Ishikawa (cell line): ENCODE data around the gene ANKMY2.

Experiments used
- CEBPB ChIP-seq: IDR thresholded peaks from 2 replicates; pipeline ENCODE4 v1.6.1; 2012
- CREB1 ChIP-seq: IDR thresholded peaks from 2 replicates; pipeline ENCODE4 v1.6.1; 2012; ENCODE audit warnings: low read depth
- EGR1 ChIP-seq: IDR thresholded peaks from 2 replicates; pipeline ENCODE4 v1.6.1; 2012
- EP300 ChIP-seq: IDR thresholded peaks from 2 replicates; pipeline ENCODE4 v1.6.1; 2012; ENCODE audit warnings: borderline replicate concordance
- FOXM1 ChIP-seq: IDR thresholded peaks from 2 replicates; pipeline ENCODE4 v1.6.1; 2012; ENCODE audit warnings: low read depth, borderline replicate concordance
- NFIC ChIP-seq: IDR thresholded peaks from 2 replicates; pipeline ENCODE4 v1.6.1; 2012
- RAD21 ChIP-seq: IDR thresholded peaks from 2 replicates; pipeline ENCODE4 v1.6.1; 2012; ENCODE audit warnings: low read depth
- TAF1 ChIP-seq: IDR thresholded peaks from 2 replicates; pipeline ENCODE4 v1.6.1; 2012; ENCODE audit warnings: low read depth, mild to moderate bottlenecking
- TCF12 ChIP-seq: IDR thresholded peaks from 2 replicates; pipeline ENCODE4 v1.6.1; 2012; ENCODE audit warnings: low read depth
- TEAD4 ChIP-seq: IDR thresholded peaks from 2 replicates; pipeline ENCODE4 v1.6.1; 2012
- YY1 ChIP-seq: IDR thresholded peaks from 2 replicates; pipeline ENCODE4 v1.6.1; 2012; ENCODE audit warnings: low read depth
- ZBTB7A ChIP-seq: IDR thresholded peaks from 2 replicates; pipeline ENCODE4 v1.6.1; 2012; ENCODE audit warnings: low read depth
- TF ChIP-seq, protein P1 (sequence below): IDR thresholded peaks from 2 replicates; pipeline ENCODE4 v1.6.1; 2012
- TF ChIP-seq, protein P2 (sequence below): IDR thresholded peaks from 2 replicates; pipeline ENCODE4 v1.6.1; 2012
- TF ChIP-seq, protein P3 (sequence below): IDR thresholded peaks from 2 replicates; pipeline ENCODE4 v1.6.1; 2012; ENCODE audit warnings: low read depth, mild to moderate bottlenecking

The ANKMY2 gene

DNA sequence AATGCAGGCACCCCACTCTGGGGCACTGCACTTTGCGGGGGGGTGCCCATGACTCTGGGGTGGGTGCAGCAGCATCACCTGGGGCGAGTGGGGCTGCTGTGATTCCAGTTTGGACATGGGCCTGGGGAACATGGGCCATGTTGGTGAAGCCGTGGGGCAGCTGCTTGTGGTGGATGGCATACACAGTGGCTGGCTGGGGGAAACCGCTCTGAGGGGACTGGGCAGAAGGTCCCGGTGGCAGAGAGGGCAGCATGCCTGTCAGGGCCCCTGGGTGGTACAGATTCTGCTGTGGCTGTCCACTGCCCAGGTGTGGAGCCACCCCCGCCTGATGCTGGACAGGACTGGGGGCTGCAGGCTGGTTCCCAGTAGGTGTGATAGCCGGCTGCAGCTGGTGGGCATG, 61.7 kb downstream of the ANKMY2 start:
- TF ChIP-seq TAF1 (no peak), YY1 (no peak), ZBTB7A (no peak), FOXM1 (no peak), EGR1 (no peak), CREB1 (no peak), NFIC (no peak), CEBPB (no peak), EP300 (no peak)
- TF ChIP-seq, protein P1, sequence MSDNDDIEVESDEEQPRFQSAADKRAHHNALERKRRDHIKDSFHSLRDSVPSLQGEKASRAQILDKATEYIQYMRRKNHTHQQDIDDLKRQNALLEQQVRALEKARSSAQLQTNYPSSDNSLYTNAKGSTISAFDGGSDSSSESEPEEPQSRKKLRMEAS, result no peak
- TF ChIP-seq, protein P2, sequence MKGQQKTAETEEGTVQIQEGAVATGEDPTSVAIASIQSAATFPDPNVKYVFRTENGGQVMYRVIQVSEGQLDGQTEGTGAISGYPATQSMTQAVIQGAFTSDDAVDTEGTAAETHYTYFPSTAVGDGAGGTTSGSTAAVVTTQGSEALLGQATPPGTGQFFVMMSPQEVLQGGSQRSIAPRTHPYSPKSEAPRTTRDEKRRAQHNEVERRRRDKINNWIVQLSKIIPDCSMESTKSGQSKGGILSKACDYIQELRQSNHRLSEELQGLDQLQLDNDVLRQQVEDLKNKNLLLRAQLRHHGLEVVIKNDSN, result no peak

DNA sequence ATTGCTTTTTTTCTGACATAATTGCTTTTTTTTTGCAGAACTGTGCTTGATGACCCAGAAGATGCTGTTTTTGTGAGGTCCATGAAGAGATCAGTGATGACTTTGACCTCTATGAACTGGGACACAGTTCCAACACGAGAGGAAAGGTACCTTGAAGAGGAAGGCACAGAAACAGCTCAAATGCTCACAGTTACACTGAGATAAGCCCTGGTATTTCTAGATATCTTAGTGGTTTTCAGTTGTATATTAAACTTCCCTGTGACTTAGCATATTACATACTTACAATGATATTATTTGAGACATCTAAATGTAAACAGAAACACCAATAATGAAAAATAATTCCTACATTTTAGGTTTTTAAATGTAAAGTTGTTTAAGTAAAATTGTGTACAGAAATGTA, 64.3 kb downstream of the ANKMY2 start:
- TF ChIP-seq EP300, result no peak
- no peak for TF ChIP-seq NFIC
- TF ChIP-seq TEAD4, result no peak
- TF ChIP-seq RAD21, result no peak
- TF ChIP-seq TCF12, result no peak
- TF ChIP-seq, protein P2, result no peak
- TF ChIP-seq ZBTB7A, result no peak
- TF ChIP-seq YY1, result no peak
- TF ChIP-seq, protein P3, sequence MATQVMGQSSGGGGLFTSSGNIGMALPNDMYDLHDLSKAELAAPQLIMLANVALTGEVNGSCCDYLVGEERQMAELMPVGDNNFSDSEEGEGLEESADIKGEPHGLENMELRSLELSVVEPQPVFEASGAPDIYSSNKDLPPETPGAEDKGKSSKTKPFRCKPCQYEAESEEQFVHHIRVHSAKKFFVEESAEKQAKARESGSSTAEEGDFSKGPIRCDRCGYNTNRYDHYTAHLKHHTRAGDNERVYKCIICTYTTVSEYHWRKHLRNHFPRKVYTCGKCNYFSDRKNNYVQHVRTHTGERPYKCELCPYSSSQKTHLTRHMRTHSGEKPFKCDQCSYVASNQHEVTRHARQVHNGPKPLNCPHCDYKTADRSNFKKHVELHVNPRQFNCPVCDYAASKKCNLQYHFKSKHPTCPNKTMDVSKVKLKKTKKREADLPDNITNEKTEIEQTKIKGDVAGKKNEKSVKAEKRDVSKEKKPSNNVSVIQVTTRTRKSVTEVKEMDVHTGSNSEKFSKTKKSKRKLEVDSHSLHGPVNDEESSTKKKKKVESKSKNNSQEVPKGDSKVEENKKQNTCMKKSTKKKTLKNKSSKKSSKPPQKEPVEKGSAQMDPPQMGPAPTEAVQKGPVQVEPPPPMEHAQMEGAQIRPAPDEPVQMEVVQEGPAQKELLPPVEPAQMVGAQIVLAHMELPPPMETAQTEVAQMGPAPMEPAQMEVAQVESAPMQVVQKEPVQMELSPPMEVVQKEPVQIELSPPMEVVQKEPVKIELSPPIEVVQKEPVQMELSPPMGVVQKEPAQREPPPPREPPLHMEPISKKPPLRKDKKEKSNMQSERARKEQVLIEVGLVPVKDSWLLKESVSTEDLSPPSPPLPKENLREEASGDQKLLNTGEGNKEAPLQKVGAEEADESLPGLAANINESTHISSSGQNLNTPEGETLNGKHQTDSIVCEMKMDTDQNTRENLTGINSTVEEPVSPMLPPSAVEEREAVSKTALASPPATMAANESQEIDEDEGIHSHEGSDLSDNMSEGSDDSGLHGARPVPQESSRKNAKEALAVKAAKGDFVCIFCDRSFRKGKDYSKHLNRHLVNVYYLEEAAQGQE, result no peak
- TF ChIP-seq CREB1, result no peak
- TF ChIP-seq TAF1, result no peak
- TF ChIP-seq FOXM1, result no peak
- TF ChIP-seq CEBPB, result no peak
- TF ChIP-seq EGR1, result no peak
- TF ChIP-seq, protein P1, result no peak

DNA sequence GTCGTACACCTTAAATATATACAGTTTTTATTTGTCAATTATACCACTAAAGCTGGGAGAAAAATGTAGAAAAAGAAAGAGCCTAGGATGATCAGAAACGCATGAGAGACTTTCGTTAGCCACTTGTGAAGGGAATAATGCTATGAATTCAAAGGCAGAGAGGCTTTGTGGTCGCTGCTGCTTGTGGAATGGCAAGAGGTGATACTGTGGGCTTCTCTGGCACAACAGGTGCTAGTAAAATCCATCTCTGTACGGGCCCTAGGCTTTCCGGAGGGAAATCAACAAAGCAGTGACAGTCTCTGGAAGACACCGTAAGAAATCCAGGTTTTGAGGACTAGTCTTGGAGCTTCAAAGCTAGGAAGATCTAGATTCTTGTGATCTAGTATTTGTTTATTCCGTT, 66.3 kb downstream of the ANKMY2 start:
- TF ChIP-seq EGR1 (no peak), CREB1 (no peak), EP300 (no peak), CEBPB (no peak), YY1 (no peak), FOXM1 (no peak), TAF1 (no peak), ZBTB7A (no peak), NFIC (no peak), TEAD4 (no peak)
- TF ChIP-seq, protein P1, result no peak
- TF ChIP-seq, protein P2, result no peak

DNA sequence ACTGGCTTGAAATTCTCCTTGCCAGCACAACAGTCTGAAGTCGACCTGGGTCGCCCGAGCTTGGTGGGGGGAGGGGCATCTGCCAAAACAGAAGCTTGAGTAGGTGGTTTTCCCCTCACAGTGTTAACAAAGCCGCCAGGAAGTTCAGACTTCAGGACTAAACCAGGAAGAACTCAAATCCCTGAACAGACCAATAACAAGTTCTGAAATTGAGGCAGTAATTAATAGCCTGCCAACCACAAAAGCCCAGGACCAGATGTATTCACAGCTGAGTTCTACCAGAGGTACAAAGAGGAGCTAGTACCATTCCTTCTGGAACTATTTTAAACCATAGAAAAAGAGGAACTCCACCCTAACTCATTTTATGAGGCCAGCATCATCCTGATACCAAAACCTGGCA, 73.6 kb downstream of the ANKMY2 start:
- TF ChIP-seq EGR1, result no peak
- TF ChIP-seq, protein P2, result no peak
- TF ChIP-seq FOXM1, result no peak

DNA sequence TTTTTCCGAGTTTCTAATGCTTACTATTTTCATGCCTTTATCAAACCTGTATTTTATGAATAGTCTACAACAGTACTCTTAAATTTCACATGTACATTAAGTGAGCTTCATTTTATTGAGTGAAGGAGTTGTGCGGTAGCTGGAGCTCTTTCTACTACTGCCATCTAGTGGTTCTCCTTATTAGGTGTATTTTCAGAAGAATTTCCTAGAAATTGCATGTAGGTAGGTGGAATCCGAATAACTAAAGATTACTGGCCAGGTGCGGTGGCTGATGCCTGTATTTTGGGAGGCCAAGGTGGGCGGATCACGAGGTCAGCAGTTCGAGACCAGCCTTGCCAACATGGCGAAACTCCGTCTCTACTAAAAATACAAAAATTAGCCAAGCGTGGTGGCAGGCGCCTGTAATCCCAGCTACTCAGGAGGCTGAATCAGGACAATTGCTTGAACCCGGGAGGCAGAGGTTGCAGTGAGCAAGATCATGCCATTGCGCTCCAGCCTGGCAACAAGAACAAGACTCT, 80.6 kb downstream of the ANKMY2 start:
- TF ChIP-seq, protein P1, result no peak
- TF ChIP-seq RAD21, result peak; percentile 97
- peak; percentile 75 for TF ChIP-seq EGR1
- TF ChIP-seq TEAD4, result peak; percentile 48; the same call in 1 of the 2 replicates

DNA sequence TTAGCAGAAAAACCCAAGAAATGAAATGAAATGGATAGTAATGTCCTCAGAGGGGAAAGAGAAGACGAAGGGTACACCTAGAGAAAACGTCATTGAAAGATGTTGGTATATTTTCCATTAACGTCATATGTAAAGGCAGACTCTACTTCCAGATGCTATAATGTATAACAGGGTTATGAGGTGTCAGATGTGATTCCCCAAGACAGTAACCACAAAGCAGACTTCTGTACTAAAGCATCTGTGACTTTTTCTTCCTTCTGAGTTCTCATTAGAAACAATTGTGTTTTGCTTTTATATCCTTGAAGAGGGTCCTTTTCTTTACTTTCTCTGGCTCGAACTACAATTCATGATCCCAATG, 81.6 kb downstream of the ANKMY2 start:
- TF ChIP-seq, protein P1, result no peak
- no peak for TF ChIP-seq CREB1
- TF ChIP-seq ZBTB7A, result no peak
- no peak for TF ChIP-seq TAF1
- TF ChIP-seq, protein P2, result no peak
- TF ChIP-seq CEBPB, result no peak
- no peak for TF ChIP-seq FOXM1
- no peak for TF ChIP-seq EP300
- TF ChIP-seq, protein P3, result no peak
- no peak for TF ChIP-seq RAD21
- no peak for TF ChIP-seq YY1
- no peak for TF ChIP-seq TCF12
- TF ChIP-seq TEAD4, result no peak
